ENCODE measurements around the gene MARCHF7.
"Not testable (repeated sequence)": the region's sequence is repeated elsewhere in the genome, so short reads cannot be mapped to it uniquely, and the experiment has no call there.

The MARCHF7 gene

GRCh38 chr2:159720676-159721075 lies 8.4 kb downstream of the MARCHF7 start:
- DNase-seq (ENCODE audit: low read depth), result no peak
- no peak for TF ChIP-seq CTCF (IDR thresholded peaks at IDR 0.05; ENCODE audit: low read length, missing control alignments)

GRCh38 chr2:159722580-159722979 lies 10.3 kb downstream of the MARCHF7 start:
- no peak for DNase-seq (ENCODE audit: low read depth)
- no peak for TF ChIP-seq CTCF (IDR thresholded peaks at IDR 0.05; ENCODE audit: low read length, missing control alignments)
- no peak overlapping the region for H3K4me3 ChIP-seq (replicated peaks; ENCODE audit: low read depth, low read length)

More at GRCh38 chr2:159720676-159721075, 8.4 kb downstream of the MARCHF7 start:
- no peak overlapping the region for H3K4me3 ChIP-seq (replicated peaks; ENCODE audit: low read depth, low read length)

- not testable (repeated sequence) for H3K4me3 ChIP-seq (replicated peaks; ENCODE audit: low read depth, low read length); DNase-seq (ENCODE audit: low read depth)
Measured at GRCh38 chr2:159724795-159725572, 12.7 kb downstream of the MARCHF7 start.

GRCh38 chr2:159725713-159726112 lies 13.4 kb downstream of the MARCHF7 start:
- DNase-seq (ENCODE audit: low read depth), result no peak
- TF ChIP-seq CTCF (IDR thresholded peaks at IDR 0.05; ENCODE audit: low read length, missing control alignments), result no peak
- H3K4me3 ChIP-seq (replicated peaks; ENCODE audit: low read depth, low read length), result no peak overlapping the region

- no peak for TF ChIP-seq CTCF (IDR thresholded peaks at IDR 0.05; ENCODE audit: low read length, missing control alignments)
- no peak overlapping the region for H3K4me3 ChIP-seq (replicated peaks; ENCODE audit: low read depth, low read length)
- DNase-seq (ENCODE audit: low read depth), result no peak
Measured at GRCh38 chr2:159728629-159729028, 16.3 kb downstream of the MARCHF7 start.

- no peak for TF ChIP-seq CTCF (IDR thresholded peaks at IDR 0.05; ENCODE audit: low read length, missing control alignments)
- no peak for DNase-seq (ENCODE audit: low read depth)
- no peak overlapping the region for H3K4me3 ChIP-seq (replicated peaks; ENCODE audit: low read depth, low read length)
Measured at GRCh38 chr2:159735648-159736047, 23.3 kb downstream of the MARCHF7 start.

- H3K4me3 ChIP-seq (replicated peaks; ENCODE audit: low read depth, low read length), result no peak overlapping the region
- DNase-seq (ENCODE audit: low read depth), result peak; percentile 18
- no peak for TF ChIP-seq CTCF (IDR thresholded peaks at IDR 0.05; ENCODE audit: low read length, missing control alignments)
Measured at GRCh38 chr2:159736048-159736447, 23.7 kb downstream of the MARCHF7 start.

Data from fibroblast of pulmonary artery (primary cell).